Measurements from ENCODE around the gene ATP9B.

DNA sequence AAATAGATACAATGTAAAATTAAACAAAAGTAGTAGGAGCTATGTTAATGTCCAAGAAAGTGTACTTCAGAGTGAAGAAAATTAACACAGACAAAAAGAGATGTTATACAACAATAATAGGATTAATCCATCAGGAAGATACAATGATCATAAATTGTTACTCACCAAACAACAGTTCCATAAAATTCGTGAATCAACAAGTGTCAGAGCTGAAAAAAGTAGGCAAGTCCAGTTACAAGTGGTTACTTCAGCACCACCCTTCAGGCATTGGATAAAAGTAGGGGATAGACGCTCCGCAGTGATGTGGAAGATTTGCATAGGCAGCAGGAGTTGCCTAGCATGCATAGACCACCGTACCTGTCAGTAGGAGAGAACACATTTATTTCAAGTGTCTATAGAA is 77.8 kb downstream of the ATP9B start:
- TF ChIP-seq, protein P1, sequence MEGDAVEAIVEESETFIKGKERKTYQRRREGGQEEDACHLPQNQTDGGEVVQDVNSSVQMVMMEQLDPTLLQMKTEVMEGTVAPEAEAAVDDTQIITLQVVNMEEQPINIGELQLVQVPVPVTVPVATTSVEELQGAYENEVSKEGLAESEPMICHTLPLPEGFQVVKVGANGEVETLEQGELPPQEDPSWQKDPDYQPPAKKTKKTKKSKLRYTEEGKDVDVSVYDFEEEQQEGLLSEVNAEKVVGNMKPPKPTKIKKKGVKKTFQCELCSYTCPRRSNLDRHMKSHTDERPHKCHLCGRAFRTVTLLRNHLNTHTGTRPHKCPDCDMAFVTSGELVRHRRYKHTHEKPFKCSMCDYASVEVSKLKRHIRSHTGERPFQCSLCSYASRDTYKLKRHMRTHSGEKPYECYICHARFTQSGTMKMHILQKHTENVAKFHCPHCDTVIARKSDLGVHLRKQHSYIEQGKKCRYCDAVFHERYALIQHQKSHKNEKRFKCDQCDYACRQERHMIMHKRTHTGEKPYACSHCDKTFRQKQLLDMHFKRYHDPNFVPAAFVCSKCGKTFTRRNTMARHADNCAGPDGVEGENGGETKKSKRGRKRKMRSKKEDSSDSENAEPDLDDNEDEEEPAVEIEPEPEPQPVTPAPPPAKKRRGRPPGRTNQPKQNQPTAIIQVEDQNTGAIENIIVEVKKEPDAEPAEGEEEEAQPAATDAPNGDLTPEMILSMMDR (IDR thresholded peaks at IDR 0.05; ENCODE audit: low read length): no peak
- TF ChIP-seq EZH2 (optimal IDR thresholded peaks at IDR 0.05; ENCODE audit: low read depth, low read length): no peak
- TF ChIP-seq EZH2phosphoT487 (IDR thresholded peaks at IDR 0.05; ENCODE audit: low read length): no peak

Measured in MM.1S (cell line).